Testis (tissue), 2 donors: Measurements from ENCODE around the gene DCUN1D1.

Experiments
- POLR2A ChIP-seq: fragments of 450-650 bp; IDR thresholded peaks from one replicate; pipeline ENCODE4 v1.6.1; 2017; ENCODE audit warnings: antibody characterized with exemption, mild to moderate bottlenecking, moderate library complexity
- TF ChIP-seq, protein P1 (sequence below), 3 experiments: fragments of 450-650 bp in 2 of 3; fragments of 200-600 bp in 1 of 3; sonication (generic) in 1 of 3; IDR thresholded peaks; one replicate each; pipeline ENCODE4 v1.5.1; 2016 to 2019; ENCODE audit warnings: antibody characterized with exemption in 3 of 3, mild to moderate bottlenecking in 2 of 3, moderate library complexity in 1 of 3

GRCh38 chr3:182980204-182981037 lies at the start of gene DCUN1D1:
- TF ChIP-seq, protein P1, sequence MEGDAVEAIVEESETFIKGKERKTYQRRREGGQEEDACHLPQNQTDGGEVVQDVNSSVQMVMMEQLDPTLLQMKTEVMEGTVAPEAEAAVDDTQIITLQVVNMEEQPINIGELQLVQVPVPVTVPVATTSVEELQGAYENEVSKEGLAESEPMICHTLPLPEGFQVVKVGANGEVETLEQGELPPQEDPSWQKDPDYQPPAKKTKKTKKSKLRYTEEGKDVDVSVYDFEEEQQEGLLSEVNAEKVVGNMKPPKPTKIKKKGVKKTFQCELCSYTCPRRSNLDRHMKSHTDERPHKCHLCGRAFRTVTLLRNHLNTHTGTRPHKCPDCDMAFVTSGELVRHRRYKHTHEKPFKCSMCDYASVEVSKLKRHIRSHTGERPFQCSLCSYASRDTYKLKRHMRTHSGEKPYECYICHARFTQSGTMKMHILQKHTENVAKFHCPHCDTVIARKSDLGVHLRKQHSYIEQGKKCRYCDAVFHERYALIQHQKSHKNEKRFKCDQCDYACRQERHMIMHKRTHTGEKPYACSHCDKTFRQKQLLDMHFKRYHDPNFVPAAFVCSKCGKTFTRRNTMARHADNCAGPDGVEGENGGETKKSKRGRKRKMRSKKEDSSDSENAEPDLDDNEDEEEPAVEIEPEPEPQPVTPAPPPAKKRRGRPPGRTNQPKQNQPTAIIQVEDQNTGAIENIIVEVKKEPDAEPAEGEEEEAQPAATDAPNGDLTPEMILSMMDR (IDR thresholded peaks at IDR 0.05) = no peak
- TF ChIP-seq POLR2A = no peak
